GM12865 (cell line): ENCODE data around the gene CACNA1H.

Source experiments
- DNase-seq: peaks from one replicate; pipeline ENCODE4 v3.0.0; 2010; ENCODE audit warnings: low read depth
- H3K4me3 ChIP-seq: 2 replicates; pipeline ENCODE4 v1.5.1; 2011; ENCODE audit warnings: mild to moderate bottlenecking, low read depth, low read length, control low read depth
- TF ChIP-seq, protein P1 (sequence below): IDR thresholded peaks from 2 replicates; pipeline ENCODE4 v1.5.1; 2011; ENCODE audit warnings: low read length, control low read depth, low read depth, inconsistent platforms; ENCODE audit not compliant: insufficient read depth; ENCODE audit errors: missing control alignments

Gene CACNA1H

DNA sequence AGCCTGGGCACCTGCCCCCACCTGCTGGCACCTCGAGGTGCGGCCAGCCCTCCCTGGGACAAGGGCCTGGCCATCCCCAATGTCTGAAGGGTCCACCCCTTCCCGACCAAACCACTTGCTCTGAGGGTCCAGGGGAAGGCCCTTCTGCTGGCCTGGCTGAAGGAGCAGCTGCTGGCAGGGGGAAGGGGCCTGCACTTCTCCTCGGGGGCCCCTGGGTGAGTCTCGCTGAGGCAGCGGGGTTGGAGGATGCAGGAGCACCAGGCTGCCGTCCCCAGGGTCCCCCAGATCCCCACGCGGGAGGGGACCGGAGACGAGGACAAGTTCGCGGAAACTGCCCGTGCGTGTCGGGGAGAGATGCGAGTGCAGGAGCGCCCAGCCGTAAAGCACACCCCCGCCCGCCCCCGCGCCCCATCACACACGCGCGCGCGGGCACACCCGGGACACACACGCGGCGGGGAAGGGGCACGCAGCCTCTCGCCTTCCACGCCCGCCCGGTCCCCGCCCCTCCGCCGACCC is 725 bp upstream of the CACNA1H start:
- no peak overlapping the region for H3K4me3 ChIP-seq
- DNase-seq = no peak
- TF ChIP-seq, protein P1, sequence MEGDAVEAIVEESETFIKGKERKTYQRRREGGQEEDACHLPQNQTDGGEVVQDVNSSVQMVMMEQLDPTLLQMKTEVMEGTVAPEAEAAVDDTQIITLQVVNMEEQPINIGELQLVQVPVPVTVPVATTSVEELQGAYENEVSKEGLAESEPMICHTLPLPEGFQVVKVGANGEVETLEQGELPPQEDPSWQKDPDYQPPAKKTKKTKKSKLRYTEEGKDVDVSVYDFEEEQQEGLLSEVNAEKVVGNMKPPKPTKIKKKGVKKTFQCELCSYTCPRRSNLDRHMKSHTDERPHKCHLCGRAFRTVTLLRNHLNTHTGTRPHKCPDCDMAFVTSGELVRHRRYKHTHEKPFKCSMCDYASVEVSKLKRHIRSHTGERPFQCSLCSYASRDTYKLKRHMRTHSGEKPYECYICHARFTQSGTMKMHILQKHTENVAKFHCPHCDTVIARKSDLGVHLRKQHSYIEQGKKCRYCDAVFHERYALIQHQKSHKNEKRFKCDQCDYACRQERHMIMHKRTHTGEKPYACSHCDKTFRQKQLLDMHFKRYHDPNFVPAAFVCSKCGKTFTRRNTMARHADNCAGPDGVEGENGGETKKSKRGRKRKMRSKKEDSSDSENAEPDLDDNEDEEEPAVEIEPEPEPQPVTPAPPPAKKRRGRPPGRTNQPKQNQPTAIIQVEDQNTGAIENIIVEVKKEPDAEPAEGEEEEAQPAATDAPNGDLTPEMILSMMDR = no peak

DNA sequence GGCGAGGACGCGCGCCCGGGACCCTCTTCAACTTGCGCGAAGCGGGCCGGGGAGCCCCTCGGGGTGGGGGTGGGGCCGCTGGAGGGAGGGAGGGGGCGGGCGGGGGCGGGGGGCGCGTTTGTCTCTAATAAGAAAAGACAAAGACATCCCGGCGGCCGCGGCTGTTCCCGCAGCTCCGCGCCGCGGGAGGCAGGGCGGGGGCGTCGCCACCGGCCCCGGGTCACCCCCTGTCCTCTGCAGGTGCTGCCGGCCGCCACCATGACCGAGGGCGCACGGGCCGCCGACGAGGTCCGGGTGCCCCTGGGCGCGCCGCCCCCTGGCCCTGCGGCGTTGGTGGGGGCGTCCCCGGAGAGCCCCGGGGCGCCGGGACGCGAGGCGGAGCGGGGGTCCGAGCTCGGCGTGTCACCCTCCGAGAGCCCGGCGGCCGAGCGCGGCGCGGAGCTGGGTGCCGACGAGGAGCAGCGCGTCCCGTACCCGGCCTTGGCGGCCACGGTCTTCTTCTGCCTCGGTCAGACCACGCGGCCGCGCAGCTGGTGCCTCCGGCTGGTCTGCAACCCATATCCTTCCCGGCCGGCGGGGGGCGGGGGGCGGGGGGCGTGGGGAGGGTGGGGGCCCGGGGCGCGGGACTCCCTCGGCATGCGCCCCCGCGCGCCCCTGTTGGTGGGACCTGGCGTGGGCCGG is 714 bp downstream of the CACNA1H start:
- no peak for DNase-seq
- TF ChIP-seq, protein P1 = no peak
- no peak overlapping the region for H3K4me3 ChIP-seq

DNA sequence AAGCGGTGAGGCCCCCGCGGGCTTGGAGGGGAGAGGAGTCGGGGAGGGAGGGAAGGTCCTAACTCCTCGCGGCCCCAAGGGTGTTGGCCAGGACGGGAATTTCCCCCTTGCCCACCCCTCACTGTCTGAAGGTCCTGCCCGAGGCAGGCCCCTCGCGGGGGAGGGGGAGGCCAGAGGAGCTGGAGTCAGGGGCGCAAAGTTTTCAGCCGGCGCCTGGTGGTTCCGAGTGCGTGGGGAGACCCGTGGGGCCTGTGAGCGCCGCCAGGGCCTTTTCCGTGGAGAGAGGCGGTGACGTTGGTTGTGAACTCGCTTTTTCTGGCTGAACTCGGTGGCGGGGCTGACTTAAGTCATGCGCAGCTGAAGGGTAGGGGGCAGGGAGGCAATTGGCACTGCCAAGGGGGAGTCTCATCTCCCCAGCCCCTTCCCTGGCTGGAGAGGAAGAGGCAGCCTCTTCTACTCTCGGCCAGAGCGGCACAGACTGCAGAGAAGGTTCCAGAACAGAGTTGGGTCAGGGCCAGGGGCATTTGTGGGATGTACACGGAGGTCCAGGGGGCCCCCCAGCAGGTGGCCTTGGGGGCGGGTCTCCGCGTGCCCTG is 1.5 kb downstream of the CACNA1H start:
- DNase-seq = no peak

DNA sequence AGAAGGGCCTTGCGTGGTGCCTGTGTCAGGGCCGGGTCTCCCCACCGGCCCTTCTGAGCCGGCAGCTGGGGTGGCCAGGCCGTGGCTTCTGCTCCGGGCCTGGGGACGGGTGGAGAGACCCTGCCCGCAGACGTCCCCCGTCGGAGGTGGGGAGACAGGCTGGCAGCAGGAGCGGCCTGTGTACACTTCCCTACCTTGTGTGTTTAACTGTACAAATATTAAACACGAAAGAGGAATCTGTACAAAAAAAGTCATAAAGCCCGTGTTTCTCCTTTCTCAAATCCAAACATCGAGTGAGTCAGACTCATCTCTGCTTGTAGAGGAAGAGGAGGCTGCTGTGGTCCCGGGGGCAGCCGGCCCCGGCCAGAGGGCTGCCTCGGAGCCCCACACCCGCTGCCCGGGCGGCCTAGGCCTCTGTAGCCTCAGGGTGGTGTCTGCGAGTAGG is 2.0 kb downstream of the CACNA1H start:
- no peak for DNase-seq
- TF ChIP-seq, protein P1 = no peak
- no peak overlapping the region for H3K4me3 ChIP-seq

More for the DNA sequence above, 1.5 kb downstream of the CACNA1H start:
- no peak overlapping the region for H3K4me3 ChIP-seq
- TF ChIP-seq, protein P1 = no peak

DNA sequence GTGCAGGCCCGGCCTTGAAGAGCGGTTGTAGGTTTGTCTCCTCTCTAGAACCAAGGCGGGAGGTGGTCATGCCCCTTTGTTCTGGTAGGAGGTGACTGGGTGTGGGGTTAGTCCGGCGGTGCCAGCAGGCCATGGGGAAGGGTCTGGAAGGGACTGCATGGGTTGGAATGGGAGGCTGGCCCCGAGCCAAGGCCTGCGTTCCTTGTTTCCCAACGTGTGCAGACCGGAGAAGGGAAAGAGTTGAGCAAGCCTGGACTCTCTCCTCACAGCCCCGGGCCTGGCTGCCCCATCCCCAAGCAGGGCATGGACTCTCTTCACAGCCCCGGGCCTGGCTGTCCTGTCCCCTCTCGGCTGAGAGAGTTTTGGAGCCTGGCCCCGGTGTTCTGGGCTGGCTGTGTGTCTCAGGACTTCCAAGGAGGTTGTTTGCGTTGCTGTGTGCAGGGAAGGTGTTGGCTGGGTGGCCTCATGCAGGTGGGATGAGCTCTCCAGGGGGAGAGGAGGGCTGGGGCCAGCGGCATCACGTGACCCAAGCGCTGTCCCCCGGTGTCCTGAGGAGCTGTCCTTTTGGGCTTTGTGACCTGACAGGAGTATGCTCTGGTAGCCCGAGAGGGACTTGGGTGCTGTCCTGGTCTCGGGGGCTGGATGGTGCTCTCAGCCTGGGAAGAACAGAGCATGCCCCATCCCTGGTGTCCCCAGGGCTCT is 2.6 kb downstream of the CACNA1H start:
- TF ChIP-seq, protein P1 = no peak
- H3K4me3 ChIP-seq = no peak overlapping the region
- no peak for DNase-seq

DNA sequence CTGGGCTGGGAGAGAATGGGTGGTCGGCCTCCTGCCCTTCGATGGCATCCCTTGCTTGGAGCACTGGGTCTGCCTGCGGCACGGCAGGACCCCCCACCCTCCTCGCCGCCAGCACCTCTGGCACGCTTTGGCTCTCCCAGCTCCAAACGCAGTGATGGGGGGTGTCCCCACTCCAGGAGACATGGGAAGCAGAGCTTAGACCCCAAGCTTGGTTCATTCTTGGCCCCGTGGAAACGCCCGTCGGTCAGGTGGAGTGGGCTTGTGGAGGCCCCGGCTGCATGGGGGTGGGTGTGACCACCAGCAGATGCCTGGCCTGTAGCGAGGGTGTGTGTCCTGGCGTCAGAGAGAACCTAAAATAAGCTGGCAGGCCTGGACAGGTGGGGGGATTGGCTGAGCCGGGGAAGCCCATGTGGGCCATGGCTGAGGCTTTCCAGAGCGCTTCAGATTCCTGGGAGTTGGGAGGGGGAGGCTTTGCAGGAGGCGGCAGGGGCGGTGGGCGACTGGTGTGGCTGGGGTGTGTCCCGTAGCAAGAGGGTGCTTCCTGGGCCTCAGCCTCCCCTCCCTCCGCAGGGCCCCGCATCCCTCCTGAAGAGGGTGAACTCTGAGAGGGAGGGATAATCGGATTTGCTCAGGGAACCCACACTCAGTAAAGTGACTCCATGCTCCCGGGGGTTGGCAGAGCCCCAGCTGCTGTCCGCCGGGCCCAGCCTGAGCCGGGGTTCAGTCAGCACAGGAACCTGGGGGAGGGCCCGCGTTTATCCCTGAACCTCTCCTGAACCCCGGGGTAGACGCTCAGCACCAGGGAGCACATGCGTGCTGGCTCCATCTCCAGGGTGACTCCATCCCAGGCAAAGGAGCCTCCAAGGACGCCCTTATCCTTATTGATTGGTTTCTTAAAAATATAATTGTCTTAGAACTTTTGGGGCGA is 3.4 kb downstream of the CACNA1H start:
- no peak overlapping the region for H3K4me3 ChIP-seq
- no peak for DNase-seq
- TF ChIP-seq, protein P1 = no peak
